Adrenal gland (tissue), 5 donors: ENCODE measurements around the gene NMT1.
A peak's percentile ranks its signal among the peaks of the same experiment; 100 is the strongest.

Source experiments
- POLR2A ChIP-seq, 2 donors: fragments of 450-650 bp; IDR thresholded peaks; one replicate each; pipeline ENCODE4 v1.6.1; 2017; ENCODE audit warnings: antibody characterized with exemption in 2 of 2, mild to moderate bottlenecking in 2 of 2, moderate library complexity in 1 of 2
- TF ChIP-seq, protein P1 (sequence below), 6 experiments: fragments of 450-650 bp in 4 of 6; fragments of 200-600 bp in 2 of 6; sonication (generic) in 1 of 6; IDR thresholded peaks; 1 replicate in 5 of 6; 2 replicates in 1 of 6; pipeline versions ENCODE4 v1.5.1 to v1.8.0; 2016 to 2021; ENCODE audit warnings: antibody characterized with exemption in 6 of 6, mild to moderate bottlenecking in 2 of 6, moderate library complexity in 1 of 6
- donor health status: DM: no; HTN: no; CAD: no.

DNA sequence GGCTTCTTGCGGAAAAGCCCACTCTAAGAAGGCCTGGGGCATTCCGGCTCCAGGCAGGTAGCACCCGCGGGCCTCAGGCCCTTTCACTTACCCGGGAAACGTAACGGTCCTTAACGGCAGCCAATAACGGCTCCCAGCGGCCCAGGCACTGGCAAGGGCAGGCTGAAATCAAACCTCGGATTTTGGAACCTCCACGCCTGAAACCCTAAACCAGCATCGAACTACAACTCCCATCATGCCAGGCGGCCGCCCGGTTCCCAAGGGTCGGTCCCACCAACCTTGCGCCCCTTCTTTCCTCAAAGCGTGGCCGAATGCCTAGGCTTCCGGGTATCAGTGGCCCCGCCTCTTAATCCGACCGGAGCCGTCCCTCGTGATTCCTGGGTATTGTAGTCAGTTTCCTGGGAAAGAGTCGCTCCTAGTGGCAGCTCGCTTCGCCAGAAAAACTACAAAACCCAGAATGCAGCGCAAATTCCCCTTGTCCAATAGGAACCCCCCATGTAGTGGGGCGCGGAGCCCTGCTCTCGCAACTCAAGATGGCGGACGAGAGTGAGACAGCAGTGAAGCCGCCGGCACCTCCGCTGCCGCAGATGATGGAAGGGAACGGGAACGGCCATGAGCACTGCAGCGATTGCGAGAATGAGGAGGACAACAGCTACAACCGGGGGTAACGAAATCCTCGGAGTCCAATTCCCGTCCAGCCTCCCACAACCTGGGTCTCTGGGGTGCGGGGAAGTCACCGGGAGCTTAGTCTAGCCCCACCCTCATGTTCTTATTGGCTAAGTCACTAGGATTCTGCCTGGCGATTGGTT, at the start of gene NMT1:
- TF ChIP-seq, protein P1, sequence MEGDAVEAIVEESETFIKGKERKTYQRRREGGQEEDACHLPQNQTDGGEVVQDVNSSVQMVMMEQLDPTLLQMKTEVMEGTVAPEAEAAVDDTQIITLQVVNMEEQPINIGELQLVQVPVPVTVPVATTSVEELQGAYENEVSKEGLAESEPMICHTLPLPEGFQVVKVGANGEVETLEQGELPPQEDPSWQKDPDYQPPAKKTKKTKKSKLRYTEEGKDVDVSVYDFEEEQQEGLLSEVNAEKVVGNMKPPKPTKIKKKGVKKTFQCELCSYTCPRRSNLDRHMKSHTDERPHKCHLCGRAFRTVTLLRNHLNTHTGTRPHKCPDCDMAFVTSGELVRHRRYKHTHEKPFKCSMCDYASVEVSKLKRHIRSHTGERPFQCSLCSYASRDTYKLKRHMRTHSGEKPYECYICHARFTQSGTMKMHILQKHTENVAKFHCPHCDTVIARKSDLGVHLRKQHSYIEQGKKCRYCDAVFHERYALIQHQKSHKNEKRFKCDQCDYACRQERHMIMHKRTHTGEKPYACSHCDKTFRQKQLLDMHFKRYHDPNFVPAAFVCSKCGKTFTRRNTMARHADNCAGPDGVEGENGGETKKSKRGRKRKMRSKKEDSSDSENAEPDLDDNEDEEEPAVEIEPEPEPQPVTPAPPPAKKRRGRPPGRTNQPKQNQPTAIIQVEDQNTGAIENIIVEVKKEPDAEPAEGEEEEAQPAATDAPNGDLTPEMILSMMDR (IDR thresholded peaks at IDR 0.05): peak in 1 of 6 experiments; percentile 12
- TF ChIP-seq POLR2A (IDR thresholded peaks at IDR 0.05): peak; percentile 87 to 88
